IMR-90 (cell line): Measurements from ENCODE around the gene ZAP70. TPM values are rescaled to one million over a fixed set of nuclear protein-coding genes. Genes with fewer than 3 reads are reported as not detected.

Experiments
- ATAC-seq: fragments of 200-7000 bp; cut with Tn5 transposase; 2 replicates; pipeline ENCODE4 v1.9.1; 2020; ENCODE audit warnings: low read depth, mild to moderate bottlenecking, moderate library complexity
- BruUV-seq: library from RNA; stranded (reverse); fragments of 400-500 nt; replicated peaks from 2 replicates; lab custom pipeline; 2021; lab: Mats Ljungman, UMichigan
- CTCF ChIA-PET: fragments of 300-600 bp; formaldehyde crosslinking; extraction: SDS; loops from one replicate; lab custom pipeline; 2021; ENCODE audit warnings: antibody characterized with exemption; lab: Yijun Ruan, JAX
- POLR2A ChIA-PET: fragments of 300-600 bp; sonication (Branson Sonifier 250); formaldehyde crosslinking; loops from one replicate; lab custom pipeline; 2022; ENCODE audit warnings: antibody characterized with exemption; ENCODE audit not compliant: unreplicated experiment; lab: Charles Lee
- DNase-seq: peaks from one replicate; pipeline ENCODE4 v3.0.0; 2013
- H2AFZ ChIP-seq: replicated peaks from 2 replicates; pipeline ENCODE3; 2013; ENCODE audit warnings: low read length, mild to moderate bottlenecking; ENCODE audit not compliant: poor library complexity
- H2AK5ac ChIP-seq: 2 replicates; pipeline ENCODE4 v1.6.1; 2013; ENCODE audit warnings: low read depth, low read length, inconsistent platforms
- H2AK9ac ChIP-seq: replicated peaks from 2 replicates; pipeline ENCODE3; 2013; ENCODE audit warnings: mild to moderate bottlenecking, low read depth, low read length, moderate library complexity; ENCODE audit not compliant: poor library complexity
- H2BK120ac ChIP-seq: 2 replicates; pipeline ENCODE4 v1.6.1; 2013; ENCODE audit warnings: low read depth, low read length, inconsistent platforms
- H2BK15ac ChIP-seq: 3 replicates; pipeline ENCODE4 v1.6.1; 2013; ENCODE audit warnings: low read depth, low read length, inconsistent platforms
- H2BK20ac ChIP-seq: 2 replicates; pipeline ENCODE4 v1.6.1; 2013; ENCODE audit warnings: low read depth, mild to moderate bottlenecking, inconsistent platforms, low read length, moderate library complexity
- H2BK5ac ChIP-seq: 2 replicates; pipeline ENCODE4 v1.6.1; 2013; ENCODE audit warnings: mild to moderate bottlenecking, low read depth, low read length, inconsistent platforms; ENCODE audit not compliant: poor library complexity, severe bottlenecking
- H3K14ac ChIP-seq: replicated peaks from 2 replicates; pipeline ENCODE4 v1.6.1; 2013; ENCODE audit warnings: low read depth, low read length, inconsistent platforms
- H3K18ac ChIP-seq: 2 replicates; pipeline ENCODE4 v1.6.1; 2013; ENCODE audit warnings: low read depth, low read length, control low read depth
- H3K23ac ChIP-seq: 2 replicates; pipeline ENCODE4 v1.6.1; 2013; ENCODE audit warnings: low read depth, low read length, inconsistent platforms
- H3K27ac ChIP-seq: 2 replicates; pipeline ENCODE4 v1.5.1; 2013; ENCODE audit warnings: mild to moderate bottlenecking, control low read depth, low read length; ENCODE audit not compliant: insufficient read depth
- H3K27me3 ChIP-seq: 2 replicates; pipeline ENCODE4 v1.6.1; 2013; ENCODE audit warnings: low read length; ENCODE audit not compliant: control insufficient read depth, insufficient read depth
- H3K36me3 ChIP-seq: 2 replicates; pipeline ENCODE4 v1.6.1; 2013; ENCODE audit warnings: low read length, mixed read lengths; ENCODE audit not compliant: control insufficient read depth, insufficient read depth
- H3K4ac ChIP-seq: 2 replicates; pipeline ENCODE4 v1.6.1; 2013; ENCODE audit warnings: low read depth, low read length, inconsistent platforms
- H3K4me1 ChIP-seq: 2 replicates; pipeline ENCODE4 v1.6.1; 2013; ENCODE audit warnings: low read length, mixed read lengths; ENCODE audit not compliant: control insufficient read depth, insufficient read depth
- H3K4me2 ChIP-seq: 2 replicates; pipeline ENCODE4 v1.6.1; 2013; ENCODE audit warnings: low read depth, mild to moderate bottlenecking, control low read depth, low read length, moderate library complexity
- H3K4me3 ChIP-seq: 2 replicates; pipeline ENCODE4 v1.5.1; 2013; ENCODE audit warnings: low read depth, mild to moderate bottlenecking, control low read depth, low read length, moderate library complexity; ENCODE audit not compliant: insufficient read depth
- H3K56ac ChIP-seq: 2 replicates; pipeline ENCODE4 v1.6.1; 2013; ENCODE audit warnings: low read length, inconsistent platforms; ENCODE audit not compliant: insufficient read depth; ENCODE audit errors: extremely low read depth
- H3K79me1 ChIP-seq, 2 experiments: 2 replicates each; pipeline ENCODE4 v1.6.1; 2013; ENCODE audit warnings: low read length in 2 of 2, inconsistent platforms in 1 of 2, low read depth in 1 of 2
- H3K9ac ChIP-seq: 2 replicates; pipeline ENCODE4 v1.6.1; 2013; ENCODE audit warnings: low read depth, low read length, control low read depth
- H3K9me1 ChIP-seq: 2 replicates; pipeline ENCODE4 v1.6.1; 2013; ENCODE audit warnings: low read length, inconsistent platforms; ENCODE audit not compliant: insufficient read depth
- H3K9me3 ChIP-seq: 2 replicates; pipeline ENCODE4 v1.6.1; 2013; ENCODE audit warnings: low read length; ENCODE audit not compliant: control insufficient read depth, insufficient read depth
- H4K20me1 ChIP-seq: 2 replicates; pipeline ENCODE4 v1.6.1; 2013; ENCODE audit warnings: low read length, inconsistent platforms; ENCODE audit not compliant: insufficient read depth
- H4K5ac ChIP-seq: 2 replicates; pipeline ENCODE4 v1.6.1; 2013; ENCODE audit warnings: mild to moderate bottlenecking, low read depth, low read length, control low read depth
- H4K8ac ChIP-seq, 2 experiments: 2 replicates each; pipeline ENCODE4 v1.6.1; 2013; ENCODE audit warnings: low read depth in 2 of 2, low read length in 2 of 2, control low read depth in 1 of 2, inconsistent platforms in 1 of 2
- H4K91ac ChIP-seq: 2 replicates; pipeline ENCODE4 v1.6.1; 2013; ENCODE audit warnings: low read depth, low read length, inconsistent platforms; ENCODE audit not compliant: insufficient read depth
- BHLHE40 ChIP-seq: fragments of 150-350 bp; IDR thresholded peaks from 2 replicates; pipeline ENCODE4 v1.6.1; 2016; ENCODE audit warnings: mild to moderate bottlenecking, low read depth, low read length
- CEBPB ChIP-seq: IDR thresholded peaks from 2 replicates; pipeline ENCODE4 v1.6.1; 2012; ENCODE audit warnings: low read depth, low read length, improper control_type of control experiment
- CHD1 ChIP-seq: IDR thresholded peaks from 2 replicates; pipeline ENCODE4 v1.6.1; 2012; ENCODE audit warnings: low read depth, low read length, improper control_type of control experiment
- CTCF ChIP-seq: conservative IDR thresholded peaks from 2 replicates; pipeline ENCODE4 v1.5.1; 2012; ENCODE audit warnings: mild to moderate bottlenecking, low read depth, low read length, improper control_type of control experiment
- ELK1 ChIP-seq: fragments of 150-350 bp; IDR thresholded peaks from 2 replicates; pipeline ENCODE4 v1.6.1; 2016; ENCODE audit warnings: low read depth, mild to moderate bottlenecking, low read length, moderate library complexity, borderline replicate concordance
- FOS ChIP-seq: fragments of 150-350 bp; IDR thresholded peaks from 2 replicates; pipeline ENCODE4 v1.6.1; 2016; ENCODE audit warnings: low read depth, low read length
- MAFK ChIP-seq: IDR thresholded peaks from 2 replicates; pipeline ENCODE4 v1.6.1; 2012; ENCODE audit warnings: low read depth, low read length, improper control_type of control experiment
- MAZ ChIP-seq: IDR thresholded peaks from 2 replicates; pipeline ENCODE4 v1.6.1; 2012; ENCODE audit warnings: low read depth, mild to moderate bottlenecking, low read length, improper control_type of control experiment, moderate library complexity, borderline replicate concordance
- MXI1 ChIP-seq: IDR thresholded peaks from 2 replicates; pipeline ENCODE4 v1.6.1; 2012; ENCODE audit warnings: low read depth, mild to moderate bottlenecking, low read length, moderate library complexity, borderline replicate concordance
- NFE2L2 ChIP-seq: fragments of 150-350 bp; IDR thresholded peaks from 2 replicates; pipeline ENCODE4 v1.6.1; 2016; ENCODE audit warnings: low read depth, mild to moderate bottlenecking, low read length
- POLR2A ChIP-seq: IDR thresholded peaks from 2 replicates; pipeline ENCODE4 v1.6.1; 2012; ENCODE audit warnings: mild to moderate bottlenecking, low read depth, low read length
- RAD21 ChIP-seq: IDR thresholded peaks from 2 replicates; pipeline ENCODE4 v1.6.1; 2012; ENCODE audit warnings: low read length, improper control_type of control experiment
- RCOR1 ChIP-seq: IDR thresholded peaks from 2 replicates; pipeline ENCODE4 v1.6.1; 2012; ENCODE audit warnings: mild to moderate bottlenecking, low read length, improper control_type of control experiment; ENCODE audit not compliant: insufficient replicate concordance
- SMC3 ChIP-seq: fragments of 150-350 bp; IDR thresholded peaks from 2 replicates; pipeline ENCODE4 v1.6.1; 2016; ENCODE audit warnings: low read depth, mild to moderate bottlenecking, antibody characterized with exemption, low read length, moderate library complexity
- USF2 ChIP-seq: fragments of 150-350 bp; IDR thresholded peaks from 2 replicates; pipeline ENCODE4 v1.6.1; 2017; ENCODE audit warnings: mild to moderate bottlenecking, antibody characterized with exemption, low read length, low read depth
- WGBS, 2 experiments: methylation state at CpG; one replicate each; pipeline versions ENCODE4 v1.1.5 to v1.1.7; 2013; ENCODE audit warnings: missing lambda C conversion rate in 2 of 2; ENCODE audit not compliant: insufficient read length in 1 of 2; ENCODE audit errors: extremely low coverage in 2 of 2; 5-methylcytosine and 5-hydroxymethylcytosine counted together
- dilution Hi-C: fragments of 300-500 bp; cut with HindIII; formaldehyde crosslinking; loops from one replicate; pipeline ENCODE4 v1.14.3; 2018; ENCODE audit warnings: low sequenced_read_pairs; ENCODE audit not compliant: unreplicated experiment
- in situ Hi-C: fragments of 300-500 bp; cut with MboI; formaldehyde crosslinking; loops from 3 replicates; pipeline ENCODE4 v1.14.3; 2019; ENCODE audit warnings: low sequenced_read_pairs, inconsistent platforms, mixed read lengths
- intact Hi-C: fragments of 100-400 bp; cut with micrococcal nuclease; formaldehyde crosslinking; loops from 2 replicates; pipeline ENCODE4 v1.10.0; 2022
- polyA plus RNA-seq, 3 experiments: library from polyadenylated mRNA; depleted of rRNA; stranded (reverse); fragments of >200 nt; gene quantifications; 2 replicates each; pipeline ENCODE4 v1.2.3, GENCODE V29; 2012; ENCODE audit warnings: low replicate concordance in 1 of 3
- total RNA-seq: library from RNA; depleted of rRNA; stranded (reverse); fragments of >200 nt; gene quantifications from 2 replicates; pipeline ENCODE4 v1.2.3, GENCODE V29; 2012

ZAP70 gene
- total and polyA plus RNA-seq, 2 of the 4 experiments (the other 2 are of a cell fraction): under 0.01 to 0.09 TPM

- Histone ChIP-seq H3K79me1 (no peaks in the 10 kb centered on the region; a peak in 1 of 4 replicates), H2BK20ac (no peak overlapping the region), H2AK5ac (no peak overlapping the region), H2BK15ac (no peak overlapping the region), H3K9ac (no peak overlapping the region), H2AK9ac (no peak overlapping the region), H3K4me2 (no peak overlapping the region), H4K91ac (no peak overlapping the region), H4K20me1 (no peaks in the 10 kb centered on the region), H2AFZ (no peak overlapping the region), H3K23ac (no peak overlapping the region), H2BK120ac (no peak overlapping the region), H4K5ac (no peak overlapping the region), H3K27ac (no peak overlapping the region), H4K8ac (no peak overlapping the region), H3K9me3 (no peaks in the 10 kb centered on the region), H3K27me3 (no peaks in the 10 kb centered on the region), H3K14ac (no peak overlapping the region), H3K9me1 (peaks cover 5% of the 10 kb centered on the region; the same call in 1 of the 2 replicates), H3K4me3 (no peak overlapping the region), H3K4ac (no peak overlapping the region), H2BK5ac (no peak overlapping the region), H3K4me1 (no peaks in the 10 kb centered on the region), H3K56ac (no peak overlapping the region), H3K36me3 (peaks cover 28% of the 10 kb centered on the region), H3K18ac (no peak overlapping the region)
- intact Hi-C loops (loop anchor here (10.0 kb wide), 1 partner anchor 65 kb away; no protein-coding TSS in a partner anchor), in situ Hi-C loops (no loop called here), dilution Hi-C loops (no loop called here)
- WGBS, 2 experiments: no CpG with 5 or more reads among the region's 3 CpGs
- POLR2A ChIA-PET: no interaction called here
- ATAC-seq (no peak), DNase-seq (no peak)
- TF ChIP-seq RCOR1 (no peak), CTCF (no peak), BHLHE40 (no peak), MAZ (no peak), RAD21 (no peak), NFE2L2 (no peak), CEBPB (no peak), USF2 (no peak), MXI1 (no peak), ELK1 (no peak), FOS (no peak), SMC3 (no peak), MAFK (no peak), POLR2A (no peak), CHD1 (no peak)
- CTCF ChIA-PET: no interaction called here
- BruUV-seq: no TSS peak
Measured at GRCh38 chr2:97769711-97770110, 56.3 kb downstream of the ZAP70 start.
